ENCODE measurements around the gene ZC3H18. TPM values are rescaled to one million over a fixed set of nuclear protein-coding genes. Genes with fewer than 3 reads are reported as not detected.

The ZC3H18 gene
- total RNA-seq, 5 donors from 2014 or later (not counting 1 experiment from before 2014, with no cell fraction given): 87.0 to 111 (median 91.5) TPM

GRCh38 chr16:88539261-88539651, 30.9 kb upstream of the ZC3H18 start:
- Mint-ChIP-seq H3K4me1 (peaks cover 6 to 17% (median 10%) of the 10 kb centered on the region in 3 donors), H3K27me3 (peaks cover 0 to 11% of the 10 kb centered on the region in 2 donors), H3K36me3 (peaks cover 5% of the 10 kb centered on the region), H3K4me3 (no peak overlapping the region), H3K27ac (no peak overlapping the region), H3K9me3 (peaks cover 4 to 7% (median 6%) of the 10 kb centered on the region in 3 donors)
- POLR2A ChIA-PET: no interaction called here
- Histone ChIP-seq H3K36me3 (ENCODE audit: control insufficient read depth in 2 of 2, extremely low read depth in 1 of 2, insufficient read depth in 1 of 2, low read length in 1 of 2) (peaks cover 0 to 3% of the 10 kb centered on the region in 2 donors), H3K4me3 (ENCODE audit: control insufficient read depth in 1 of 2, extremely low read depth in 1 of 2, low read length in 1 of 2) (peak overlapping the region in 1 of 2 donors; percentile 39), H3K9me3 (no peaks in the 10 kb centered on the region), H3K27ac (ENCODE audit: low read length) (no peak overlapping the region), H3K4me1 (ENCODE audit: control insufficient read depth in 1 of 2, extremely low read depth in 1 of 2, insufficient read depth in 2 of 2, low read length in 2 of 2) (peaks cover 0 to 40% of the 10 kb centered on the region in 2 experiments), H3K27me3 (replicated peaks in 1 of 2; ENCODE audit: control insufficient read depth in 2 of 2, extremely low read depth in 1 of 2, insufficient read depth in 2 of 2, low read length in 1 of 2) (peaks cover 0 to 56% of the 10 kb centered on the region in 2 experiments)
- CTCF ChIA-PET: interaction anchor here in 1 of 2 donors (0.5 kb wide), 1 partner anchor 22 kb away, joined by 3 read pairs; no protein-coding TSS in a partner anchor
- no peak for ATAC-seq (replicated peaks in 1 of 4)
- no peak for DNase-seq
- WGBS (ENCODE audit: insufficient coverage): 67% methylated on average over 12 of the region's 12 CpGs

GRCh38 chr16:88539652-88540345, 30.4 kb upstream of the ZC3H18 start:
- H3K4me1 ChIP-seq (ENCODE audit: control insufficient read depth in 1 of 2, extremely low read depth in 1 of 2, insufficient read depth in 2 of 2, low read length in 2 of 2): peaks cover 0 to 38% of the 10 kb centered on the region in 2 experiments
- H3K27me3 Mint-ChIP-seq: peaks cover 0 to 11% of the 10 kb centered on the region in 2 donors
- peaks cover 5% of the 10 kb centered on the region for H3K36me3 Mint-ChIP-seq
- no peak overlapping the region for H3K27ac ChIP-seq (ENCODE audit: low read length)
- CTCF ChIA-PET: interaction anchor here in 1 of 2 donors (0.5 kb wide), 1 partner anchor 21 kb away, joined by 3 read pairs; no protein-coding TSS in a partner anchor
- DNase-seq (no peak), ATAC-seq (replicated peaks in 1 of 4) (no peak)
- POLR2A ChIA-PET: no interaction called here
- H3K27me3 ChIP-seq (replicated peaks in 1 of 2; ENCODE audit: control insufficient read depth in 2 of 2, extremely low read depth in 1 of 2, insufficient read depth in 2 of 2, low read length in 1 of 2): peaks cover 0 to 61% of the 10 kb centered on the region in 2 experiments
- no peak overlapping the region for H3K4me3 Mint-ChIP-seq
- H3K4me3 ChIP-seq (ENCODE audit: control insufficient read depth in 1 of 2, extremely low read depth in 1 of 2, low read length in 1 of 2): peak overlapping the region in 1 of 2 donors; percentile 39
- peaks cover 6 to 15% (median 10%) of the 10 kb centered on the region in 3 donors for H3K4me1 Mint-ChIP-seq
- peaks cover 4 to 7% (median 6%) of the 10 kb centered on the region in 3 donors for H3K9me3 Mint-ChIP-seq
- H3K27ac Mint-ChIP-seq: no peak overlapping the region
- WGBS (ENCODE audit: insufficient coverage): 27% methylated on average over 13 of the region's 26 CpGs
- no peaks in the 10 kb centered on the region for H3K9me3 ChIP-seq
- peaks cover 0 to 3% of the 10 kb centered on the region in 2 donors for H3K36me3 ChIP-seq (ENCODE audit: control insufficient read depth in 2 of 2, extremely low read depth in 1 of 2, insufficient read depth in 1 of 2, low read length in 1 of 2)

- no peaks in the 10 kb centered on the region for H3K9me3 ChIP-seq
- Mint-ChIP-seq H3K27me3 (peaks cover 0 to 11% of the 10 kb centered on the region in 2 donors), H3K36me3 (peaks cover 5% of the 10 kb centered on the region), H3K4me1 (peaks cover 6 to 10% (median 6%) of the 10 kb centered on the region in 3 donors), H3K9me3 (peaks cover 4 to 7% (median 6%) of the 10 kb centered on the region in 3 donors), H3K27ac (no peak overlapping the region), H3K4me3 (no peak overlapping the region)
- ChIA-PET POLR2A (no interaction called here), CTCF (no interaction called here)
- H3K4me3 ChIP-seq (ENCODE audit: control insufficient read depth in 1 of 2, extremely low read depth in 1 of 2, low read length in 1 of 2): peak overlapping the region in 1 of 2 donors; percentile 39
- no peak overlapping the region for H3K27ac ChIP-seq (ENCODE audit: low read length)
- DNase-seq (no peak), ATAC-seq (replicated peaks in 1 of 4) (no peak)
- H3K36me3 ChIP-seq (ENCODE audit: control insufficient read depth in 2 of 2, extremely low read depth in 1 of 2, insufficient read depth in 1 of 2, low read length in 1 of 2): peaks cover 0 to 3% of the 10 kb centered on the region in 2 donors
- H3K4me1 ChIP-seq (ENCODE audit: control insufficient read depth in 1 of 2, extremely low read depth in 1 of 2, insufficient read depth in 2 of 2, low read length in 2 of 2): peaks cover 0 to 34% of the 10 kb centered on the region in 2 experiments
- WGBS (ENCODE audit: insufficient coverage): 56% methylated on average over 13 of the region's 20 CpGs
- H3K27me3 ChIP-seq (replicated peaks in 1 of 2; ENCODE audit: control insufficient read depth in 2 of 2, extremely low read depth in 1 of 2, insufficient read depth in 2 of 2, low read length in 1 of 2): peaks cover 0 to 68% of the 10 kb centered on the region in 2 experiments
Measured at GRCh38 chr16:88540346-88540977, 29.7 kb upstream of the ZC3H18 start.

- peaks cover 0 to 2% (median 0%) of the 10 kb centered on the region in 3 donors for H3K4me1 Mint-ChIP-seq
- no peak overlapping the region for H3K27ac Mint-ChIP-seq
- peaks cover 4 to 7% (median 6%) of the 10 kb centered on the region in 3 donors for H3K9me3 Mint-ChIP-seq
- H3K36me3 ChIP-seq (ENCODE audit: control insufficient read depth in 2 of 2, extremely low read depth in 1 of 2, insufficient read depth in 1 of 2, low read length in 1 of 2): peaks cover 0 to 3% of the 10 kb centered on the region in 2 donors
- H3K27me3 Mint-ChIP-seq: peaks cover 0 to 11% of the 10 kb centered on the region in 2 donors
- no peak overlapping the region for H3K4me3 Mint-ChIP-seq
- WGBS (ENCODE audit: insufficient coverage): 81% methylated on average over 10 of the region's 15 CpGs
- ATAC-seq (replicated peaks in 1 of 4) (no peak), DNase-seq (no peak)
- H3K4me3 ChIP-seq (ENCODE audit: control insufficient read depth in 1 of 2, extremely low read depth in 1 of 2, low read length in 1 of 2): no peak overlapping the region
- ChIA-PET CTCF (no interaction called here), POLR2A (no interaction called here)
- H3K4me1 ChIP-seq (ENCODE audit: control insufficient read depth in 1 of 2, extremely low read depth in 1 of 2, insufficient read depth in 2 of 2, low read length in 2 of 2): peaks cover 0 to 40% of the 10 kb centered on the region in 2 experiments
- peaks cover 0 to 82% of the 10 kb centered on the region in 2 experiments for H3K27me3 ChIP-seq (replicated peaks in 1 of 2; ENCODE audit: control insufficient read depth in 2 of 2, extremely low read depth in 1 of 2, insufficient read depth in 2 of 2, low read length in 1 of 2)
- peaks cover 5% of the 10 kb centered on the region for H3K36me3 Mint-ChIP-seq
- H3K9me3 ChIP-seq: no peaks in the 10 kb centered on the region
- H3K27ac ChIP-seq (ENCODE audit: low read length): no peak overlapping the region
Measured at GRCh38 chr16:88541831-88542616, 28.2 kb upstream of the ZC3H18 start.

- Histone ChIP-seq H3K27ac (ENCODE audit: low read length) (no peak overlapping the region), H3K27me3 (replicated peaks in 1 of 2; ENCODE audit: control insufficient read depth in 2 of 2, extremely low read depth in 1 of 2, insufficient read depth in 2 of 2, low read length in 1 of 2) (peaks cover 0 to 84% of the 10 kb centered on the region in 2 experiments), H3K36me3 (ENCODE audit: control insufficient read depth in 2 of 2, extremely low read depth in 1 of 2, insufficient read depth in 1 of 2, low read length in 1 of 2) (no peaks in the 10 kb centered on the region), H3K9me3 (no peaks in the 10 kb centered on the region), H3K4me1 (ENCODE audit: control insufficient read depth in 1 of 2, extremely low read depth in 1 of 2, insufficient read depth in 2 of 2, low read length in 2 of 2) (peaks cover 0 to 40% of the 10 kb centered on the region in 2 experiments), H3K4me3 (ENCODE audit: control insufficient read depth in 1 of 2, extremely low read depth in 1 of 2, low read length in 1 of 2) (no peak overlapping the region)
- Mint-ChIP-seq H3K36me3 (peaks cover 5% of the 10 kb centered on the region), H3K27ac (no peak overlapping the region), H3K4me1 (peaks cover 0 to 4% (median 1%) of the 10 kb centered on the region in 3 donors), H3K9me3 (peaks cover 4 to 7% (median 6%) of the 10 kb centered on the region in 3 donors), H3K27me3 (peaks cover 0 to 13% of the 10 kb centered on the region in 2 donors), H3K4me3 (no peak overlapping the region)
- CTCF ChIA-PET: no interaction called here
- POLR2A ChIA-PET: interaction anchor here in 1 of 2 donors (0.6 kb wide), 1 partner anchor 121 kb away, joined by 4 read pairs; no protein-coding TSS in a partner anchor
- ATAC-seq (replicated peaks in 1 of 4) (no peak), DNase-seq (no peak)
- WGBS (ENCODE audit: insufficient coverage): 40% methylated on average over 2 of the region's 8 CpGs
Measured at GRCh38 chr16:88543230-88543813, 26.9 kb upstream of the ZC3H18 start.

Data from T-cell (primary cell).